Central memory CD8-positive, alpha-beta T cell (primary cell): ENCODE results near the gene ETS1.
A peak's percentile ranks its signal among the peaks of the same experiment; 100 is the strongest.

Experiments
- ATAC-seq: fragments of 150-1000 bp; cut with Tn5 transposase; replicated peaks from 2 replicates; pipeline ENCODE4 v1.10.0; 2022; ENCODE audit warnings: mild to moderate bottlenecking, moderate FRiP score, moderate number of reproducible peaks; ENCODE audit not compliant: poor library complexity, severe bottlenecking; ENCODE audit errors: extremely low read depth
- DNase-seq, 2 donors: peaks; one replicate each; pipeline ENCODE4 v3.0.0; 2021; ENCODE audit warnings: low spot score in 2 of 2
- H3K27ac Mint-ChIP-seq: one replicate; pipeline ENCODE4 v1.8.0; 2022; ENCODE audit warnings: low read depth, mild to moderate bottlenecking, moderate library complexity, mixed read lengths
- H3K27me3 Mint-ChIP-seq: one replicate; pipeline ENCODE4 v1.8.0; 2022; ENCODE audit warnings: mixed read lengths
- H3K36me3 Mint-ChIP-seq: one replicate; pipeline ENCODE4 v1.8.0; 2022; ENCODE audit warnings: mild to moderate bottlenecking, moderate library complexity, mixed read lengths; ENCODE audit not compliant: insufficient read depth
- H3K4me1 Mint-ChIP-seq: one replicate; pipeline ENCODE4 v1.8.0; 2022; ENCODE audit warnings: mixed read lengths
- H3K4me3 Mint-ChIP-seq: one replicate; pipeline ENCODE4 v1.8.0; 2022; ENCODE audit warnings: mild to moderate bottlenecking, moderate library complexity, mixed read lengths
- H3K9me3 Mint-ChIP-seq: one replicate; pipeline ENCODE4 v1.8.0; 2022; ENCODE audit warnings: mixed read lengths

The ETS1 gene

DNA sequence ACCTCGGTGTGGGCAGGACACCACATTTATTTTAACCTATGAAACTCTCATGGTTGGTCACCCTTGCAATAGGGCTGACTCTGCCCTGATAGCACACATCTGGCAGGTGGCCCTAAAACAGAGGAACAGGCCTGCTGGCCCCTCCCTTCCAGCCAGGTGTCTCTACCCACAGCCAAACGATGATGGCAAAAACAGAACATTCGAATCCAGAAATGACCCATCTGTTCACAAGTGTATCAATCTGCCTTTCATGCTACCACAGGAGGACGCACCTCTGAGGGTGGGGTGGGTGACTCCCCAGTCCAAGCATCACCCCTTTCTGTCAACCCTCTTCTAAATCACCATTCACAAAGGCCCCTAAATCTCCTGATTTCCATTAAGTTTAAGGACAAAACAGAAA is 118.1 kb downstream of the ETS1 start:
- H3K27me3 Mint-ChIP-seq: no peaks in the 10 kb centered on the region
- peaks cover 96% of the 10 kb centered on the region for H3K36me3 Mint-ChIP-seq
- H3K4me3 Mint-ChIP-seq: peak overlapping the region; percentile 79
- H3K9me3 Mint-ChIP-seq: no peaks in the 10 kb centered on the region
- H3K27ac Mint-ChIP-seq: peak overlapping the region; percentile 99
- DNase-seq (no peak), ATAC-seq (no peak)
- H3K4me1 Mint-ChIP-seq: peaks cover 97% of the 10 kb centered on the region

DNA sequence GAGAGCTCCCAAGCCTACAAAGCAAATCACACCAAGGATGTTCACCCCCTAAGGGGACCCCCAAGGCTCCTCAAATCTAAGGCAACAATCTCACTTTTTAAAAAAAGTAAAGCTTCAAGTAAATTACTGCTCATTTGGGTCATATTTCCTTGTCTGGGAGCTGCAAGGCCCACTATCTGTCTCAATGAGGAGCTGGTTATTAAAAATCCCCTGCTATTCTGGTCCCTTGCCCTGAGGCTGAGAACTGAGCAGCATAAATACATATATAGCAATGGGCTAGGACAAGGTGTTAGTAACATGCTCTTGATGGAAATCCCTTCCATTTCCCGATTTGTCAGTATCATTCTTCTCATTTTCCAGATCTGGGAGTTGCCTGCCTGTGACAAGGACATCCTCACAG is 119.2 kb downstream of the ETS1 start:
- peaks cover 96% of the 10 kb centered on the region for H3K36me3 Mint-ChIP-seq
- H3K4me1 Mint-ChIP-seq: peaks cover 97% of the 10 kb centered on the region
- ATAC-seq: no peak

GRCh38 chr11:128467610-128468041 is 119.7 kb downstream of the ETS1 start:
- no peaks in the 10 kb centered on the region for H3K27me3 Mint-ChIP-seq
- peaks cover 97% of the 10 kb centered on the region for H3K4me1 Mint-ChIP-seq
- H3K4me3 Mint-ChIP-seq: peak overlapping the region; percentile 79
- ATAC-seq (no peak), DNase-seq (no peak)
- H3K27ac Mint-ChIP-seq: peak overlapping the region; percentile 96
- H3K9me3 Mint-ChIP-seq: no peaks in the 10 kb centered on the region
- peaks cover 96% of the 10 kb centered on the region for H3K36me3 Mint-ChIP-seq

More for the DNA sequence above, 119.2 kb downstream of the ETS1 start:
- Mint-ChIP-seq H3K27me3 (no peaks in the 10 kb centered on the region), H3K4me3 (peak overlapping the region; percentile 79), H3K27ac (peak overlapping the region; percentile 99), H3K9me3 (no peaks in the 10 kb centered on the region)
- DNase-seq: no peak

GRCh38 chr11:128467041-128467440 is 120.3 kb downstream of the ETS1 start:
- peak overlapping the region; percentile 79 for H3K4me3 Mint-ChIP-seq
- ATAC-seq (no peak), DNase-seq (no peak)
- peaks cover 96% of the 10 kb centered on the region for H3K36me3 Mint-ChIP-seq
- no peaks in the 10 kb centered on the region for H3K9me3 Mint-ChIP-seq
- H3K27ac Mint-ChIP-seq: peak overlapping the region; percentile 96
- H3K27me3 Mint-ChIP-seq: no peaks in the 10 kb centered on the region
- peaks cover 95% of the 10 kb centered on the region for H3K4me1 Mint-ChIP-seq

DNA sequence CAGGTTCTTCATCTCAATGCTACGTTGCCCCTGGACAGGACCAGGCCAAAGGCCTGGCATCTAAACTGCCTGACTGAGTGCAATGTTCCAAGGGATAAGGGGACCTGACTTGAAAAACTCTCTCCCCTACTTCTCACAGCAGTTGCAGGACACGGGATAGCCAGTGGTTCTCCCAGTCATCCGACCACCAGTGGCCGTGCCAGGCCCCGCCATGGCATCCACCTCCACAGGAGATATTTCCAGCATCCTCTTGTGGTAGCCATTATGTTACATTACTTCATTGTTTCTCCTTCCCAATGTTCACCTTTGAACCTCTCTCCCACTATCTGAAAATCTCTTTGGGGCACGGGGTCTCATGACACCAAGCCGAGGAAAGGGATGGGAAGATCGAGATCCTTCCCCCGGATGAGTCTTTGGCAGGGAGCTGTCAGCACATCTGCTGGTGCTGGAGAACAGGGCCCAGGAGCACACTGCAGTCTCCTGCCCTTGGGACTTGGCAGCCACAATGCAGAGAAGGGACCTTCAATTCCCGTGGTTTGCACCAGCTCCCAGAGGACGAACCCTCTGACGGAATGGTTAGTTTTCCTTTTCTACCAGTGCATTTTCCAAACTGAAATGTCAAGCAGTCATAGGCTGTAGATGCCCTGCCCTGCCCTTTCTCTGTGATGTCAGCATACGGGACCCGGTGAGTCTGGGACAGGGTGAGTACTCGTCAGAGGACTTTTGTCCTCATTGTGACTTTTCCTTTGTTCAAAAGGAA is 121.2 kb downstream of the ETS1 start:
- Mint-ChIP-seq H3K9me3 (no peaks in the 10 kb centered on the region), H3K36me3 (peaks cover 96% of the 10 kb centered on the region), H3K27ac (peak overlapping the region; percentile 96), H3K4me1 (peaks cover 95% of the 10 kb centered on the region), H3K4me3 (peak overlapping the region; percentile 79), H3K27me3 (no peaks in the 10 kb centered on the region)
- ATAC-seq (no peak), DNase-seq (no peak)

DNA sequence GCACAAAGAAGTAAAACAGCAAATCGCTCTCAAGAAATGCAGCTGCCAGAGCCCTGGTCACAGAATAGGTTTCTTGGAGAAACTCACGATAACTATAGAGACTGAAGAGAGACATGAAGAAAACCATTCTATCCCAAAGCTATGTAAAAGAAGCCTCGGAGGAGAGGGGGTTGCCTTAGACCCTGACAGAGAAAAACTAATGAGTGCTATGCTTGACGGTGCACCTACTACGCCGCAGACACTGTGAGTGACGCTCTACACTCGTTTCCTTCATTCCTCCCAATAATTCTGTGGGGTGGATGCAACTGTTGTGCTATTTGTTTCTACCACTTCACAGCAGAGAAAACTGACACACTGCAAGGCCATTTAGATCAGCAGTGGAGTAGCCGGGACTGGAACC is 121.8 kb downstream of the ETS1 start:
- H3K27ac Mint-ChIP-seq: peak overlapping the region; percentile 96
- H3K4me1 Mint-ChIP-seq: peaks cover 95% of the 10 kb centered on the region
- no peaks in the 10 kb centered on the region for H3K9me3 Mint-ChIP-seq
- ATAC-seq (no peak), DNase-seq (no peak)
- H3K36me3 Mint-ChIP-seq: peaks cover 97% of the 10 kb centered on the region
- no peaks in the 10 kb centered on the region for H3K27me3 Mint-ChIP-seq
- H3K4me3 Mint-ChIP-seq: peak overlapping the region; percentile 79

DNA sequence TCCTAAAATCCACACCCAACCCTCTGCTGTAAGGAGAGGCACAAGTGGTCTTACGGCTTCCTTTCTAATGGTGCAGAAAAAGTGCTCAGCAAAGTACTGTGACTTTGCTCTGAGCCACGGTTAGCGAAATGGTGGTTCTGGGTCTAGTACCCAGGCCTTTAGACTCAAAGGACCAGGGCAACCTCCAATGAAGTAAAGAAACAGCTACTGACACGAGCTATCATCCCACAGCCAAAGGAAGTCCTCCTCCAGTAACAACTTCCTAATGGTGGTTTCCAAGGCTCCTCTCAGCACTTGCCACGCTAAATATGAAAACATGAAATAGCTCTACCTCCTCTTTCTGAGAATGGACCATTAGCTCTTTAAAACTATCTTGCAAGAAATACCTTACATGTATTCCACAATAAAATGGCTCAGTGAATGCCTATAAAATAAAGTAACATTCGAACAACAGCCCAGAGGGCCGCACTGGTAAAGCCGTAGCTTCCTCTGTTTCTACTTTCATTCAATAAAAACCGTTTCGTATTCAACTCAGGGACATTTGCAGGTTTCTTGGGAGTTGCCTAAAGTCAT is 122.4 kb downstream of the ETS1 start:
- ATAC-seq (peak; percentile 23), DNase-seq (no peak)
- H3K27ac Mint-ChIP-seq: peak overlapping the region; percentile 96
- peaks cover 95% of the 10 kb centered on the region for H3K4me1 Mint-ChIP-seq
- H3K27me3 Mint-ChIP-seq: no peaks in the 10 kb centered on the region
- peak overlapping the region; percentile 79 for H3K4me3 Mint-ChIP-seq
- peaks cover 99% of the 10 kb centered on the region for H3K36me3 Mint-ChIP-seq
- no peaks in the 10 kb centered on the region for H3K9me3 Mint-ChIP-seq

- Mint-ChIP-seq H3K9me3 (no peaks in the 10 kb centered on the region), H3K36me3 (peaks cover 99% of the 10 kb centered on the region), H3K27me3 (no peaks in the 10 kb centered on the region), H3K4me3 (peak overlapping the region; percentile 79), H3K27ac (peak overlapping the region; percentile 96), H3K4me1 (peaks cover 95% of the 10 kb centered on the region)
- no peak for ATAC-seq
- no peak for DNase-seq
These were observed 123.4 kb downstream of the ETS1 start for GRCh38 chr11:128463979-128464378.

DNA sequence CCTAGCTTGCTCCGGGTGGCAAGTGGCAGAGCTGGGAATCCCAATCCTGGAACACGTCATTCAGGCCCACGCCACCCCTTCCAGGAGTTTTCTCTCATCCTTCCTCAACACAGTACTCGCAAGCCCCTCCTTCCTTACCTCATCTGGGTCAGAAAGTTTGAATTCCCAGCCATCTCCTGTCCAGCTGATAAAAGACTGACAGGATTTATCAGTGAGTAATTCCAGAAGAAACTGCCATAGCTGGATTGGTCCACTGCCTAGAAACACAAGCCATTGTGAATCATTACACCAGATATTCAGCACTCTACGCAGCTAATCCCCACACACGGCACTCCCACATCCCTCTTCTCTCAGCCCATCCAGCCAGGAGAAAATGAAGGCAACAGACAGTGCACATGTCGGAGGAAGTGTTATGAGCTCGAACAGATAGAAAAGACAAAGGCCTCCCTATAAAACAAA is 124.0 kb downstream of the ETS1 start:
- H3K4me3 Mint-ChIP-seq: peak overlapping the region; percentile 79
- H3K36me3 Mint-ChIP-seq: peaks cover 96% of the 10 kb centered on the region
- H3K9me3 Mint-ChIP-seq: no peaks in the 10 kb centered on the region
- no peaks in the 10 kb centered on the region for H3K27me3 Mint-ChIP-seq
- ATAC-seq (no peak), DNase-seq (no peak)
- peaks cover 91% of the 10 kb centered on the region for H3K4me1 Mint-ChIP-seq
- H3K27ac Mint-ChIP-seq: peak overlapping the region; percentile 96

DNA sequence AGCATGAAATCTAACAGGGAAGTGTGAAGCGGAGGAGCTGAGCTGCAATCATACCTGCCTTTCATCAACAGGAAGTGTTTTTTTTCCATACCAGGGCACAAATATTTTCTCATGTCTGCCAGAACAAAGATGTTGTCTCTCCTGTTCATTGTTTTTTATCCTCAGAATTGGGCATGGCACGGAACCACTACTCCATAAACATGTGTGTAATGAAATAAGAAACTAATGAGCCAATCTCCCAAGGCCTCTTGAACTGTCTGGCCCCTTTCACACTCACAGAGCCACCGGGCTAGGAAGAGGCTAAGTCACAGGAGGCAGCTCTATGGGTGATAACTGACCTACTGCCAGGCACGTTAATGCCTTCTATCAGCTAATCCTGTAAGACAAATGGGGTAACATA is 124.4 kb downstream of the ETS1 start:
- Mint-ChIP-seq H3K27ac (peak overlapping the region; percentile 96), H3K4me3 (peak overlapping the region; percentile 79), H3K27me3 (no peaks in the 10 kb centered on the region), H3K9me3 (no peaks in the 10 kb centered on the region), H3K4me1 (peaks cover 87% of the 10 kb centered on the region), H3K36me3 (peaks cover 96% of the 10 kb centered on the region)
- no peak for ATAC-seq
- DNase-seq: no peak

- Mint-ChIP-seq H3K27ac (peak overlapping the region; percentile 96), H3K9me3 (no peaks in the 10 kb centered on the region), H3K4me1 (peaks cover 83% of the 10 kb centered on the region), H3K36me3 (peaks cover 96% of the 10 kb centered on the region), H3K4me3 (no peak overlapping the region), H3K27me3 (no peaks in the 10 kb centered on the region)
- no peak for ATAC-seq
- no peak for DNase-seq
These were observed 125.2 kb downstream of the ETS1 start for GRCh38 chr11:128462189-128462588.

- H3K9me3 Mint-ChIP-seq: no peaks in the 10 kb centered on the region
- ATAC-seq: no peak
- no peak overlapping the region for H3K4me3 Mint-ChIP-seq
- no peak overlapping the region for H3K27ac Mint-ChIP-seq
- no peaks in the 10 kb centered on the region for H3K27me3 Mint-ChIP-seq
- peaks cover 73% of the 10 kb centered on the region for H3K4me1 Mint-ChIP-seq
- DNase-seq: no peak
- H3K36me3 Mint-ChIP-seq: peaks cover 66% of the 10 kb centered on the region
These were observed 129.0 kb downstream of the ETS1 start for GRCh38 chr11:128458321-128458720.

GRCh38 chr11:128457874-128458273 is 129.5 kb downstream of the ETS1 start:
- H3K4me3 Mint-ChIP-seq: no peak overlapping the region
- peaks cover 73% of the 10 kb centered on the region for H3K4me1 Mint-ChIP-seq
- no peaks in the 10 kb centered on the region for H3K27me3 Mint-ChIP-seq
- no peak for DNase-seq
- H3K36me3 Mint-ChIP-seq: peaks cover 61% of the 10 kb centered on the region
- no peaks in the 10 kb centered on the region for H3K9me3 Mint-ChIP-seq
- ATAC-seq: no peak
- H3K27ac Mint-ChIP-seq: no peak overlapping the region
